ACC112 (cell line): Measurements from ENCODE around the gene CCDC60.

ENCODE experiments used
- H2AFZ ChIP-seq: fragments of 200-600 bp; sonication (generic); one replicate; pipeline ENCODE4 v1.6.0; 2017; ENCODE audit warnings: antibody characterized with exemption, low read length; ENCODE audit not compliant: unreplicated experiment
- H3K27ac ChIP-seq: fragments of 200-600 bp; sonication (generic); 2 replicates; pipeline ENCODE4 v1.5.1; 2014; ENCODE audit warnings: low read depth, mild to moderate bottlenecking, antibody characterized with exemption, low read length, moderate library complexity
- H3K27me3 ChIP-seq: fragments of 200-600 bp; sonication (generic); 2 replicates; pipeline ENCODE4 v1.6.1; 2014; ENCODE audit warnings: mild to moderate bottlenecking, antibody characterized with exemption, low read length, moderate library complexity, mixed read lengths; ENCODE audit not compliant: insufficient read depth
- H3K36me3 ChIP-seq: fragments of 200-600 bp; sonication (generic); 2 replicates; pipeline ENCODE4 v1.6.1; 2016; ENCODE audit warnings: mild to moderate bottlenecking, antibody characterized with exemption, low read length, moderate library complexity, mixed read lengths; ENCODE audit not compliant: insufficient read depth
- H3K4me1 ChIP-seq: fragments of 200-600 bp; sonication (generic); one replicate; pipeline ENCODE4 v1.6.1; 2016; ENCODE audit warnings: low read length, mixed read lengths; ENCODE audit not compliant: insufficient read depth, unreplicated experiment, control insufficient read depth
- H3K4me3 ChIP-seq: fragments of 200-600 bp; sonication (generic); 2 replicates; pipeline ENCODE4 v1.5.1; 2014; ENCODE audit warnings: mild to moderate bottlenecking, low read depth, low read length
- H3K79me2 ChIP-seq: fragments of 200-600 bp; sonication (generic); one replicate; pipeline ENCODE4 v1.6.0; 2016; ENCODE audit warnings: low read length; ENCODE audit not compliant: control insufficient read depth, unreplicated experiment, insufficient read depth

Gene CCDC60

DNA sequence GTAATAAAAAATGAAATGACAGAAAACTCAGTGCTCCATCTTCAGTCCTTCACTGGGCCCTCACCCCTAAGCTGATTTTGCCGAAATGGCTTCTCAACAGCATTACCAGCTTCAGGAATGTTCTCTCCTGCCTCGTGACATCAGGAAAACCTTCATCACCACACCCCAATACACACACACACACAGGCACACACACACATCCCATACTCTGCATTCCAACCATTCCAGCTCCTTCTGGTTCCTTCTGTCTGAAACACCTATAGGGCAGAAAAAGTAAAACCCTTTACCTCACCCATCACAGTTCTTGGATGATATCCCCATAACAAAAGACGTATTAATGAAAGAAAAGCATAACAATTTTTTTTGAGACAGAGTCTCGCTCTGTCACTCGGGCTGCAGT, 75.9 kb downstream of the CCDC60 start:
- H2AFZ ChIP-seq, result no peak overlapping the region
- H3K27ac ChIP-seq, result no peak overlapping the region
- no peaks in the 10 kb centered on the region for H3K79me2 ChIP-seq
- H3K36me3 ChIP-seq, result no peaks in the 10 kb centered on the region
- H3K27me3 ChIP-seq, result peaks cover 35% of the 10 kb centered on the region
- no peaks in the 10 kb centered on the region for H3K4me1 ChIP-seq
- H3K4me3 ChIP-seq, result no peak overlapping the region

DNA sequence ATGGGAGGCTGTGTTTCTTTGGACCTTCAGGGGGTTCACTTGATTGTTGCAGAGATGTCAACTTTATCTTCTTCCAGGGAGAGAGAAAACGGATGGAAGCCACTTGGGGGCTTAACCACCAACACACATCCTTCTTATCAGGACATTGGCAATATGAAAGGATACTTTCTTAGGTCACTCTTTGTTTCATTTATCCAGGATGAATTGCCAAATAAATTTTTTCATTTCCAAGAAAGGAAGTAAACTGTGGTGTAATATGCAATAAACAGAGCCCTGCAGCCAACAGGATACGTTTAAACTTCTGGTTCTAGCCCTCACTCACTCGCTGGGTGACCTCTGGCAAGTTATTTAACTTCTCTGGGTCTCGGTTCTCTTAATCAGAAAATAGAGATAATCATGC, 77.8 kb downstream of the CCDC60 start:
- Histone ChIP-seq H2AFZ (no peak overlapping the region), H3K27me3 (peaks cover 37% of the 10 kb centered on the region), H3K27ac (no peak overlapping the region), H3K4me1 (no peaks in the 10 kb centered on the region), H3K36me3 (no peaks in the 10 kb centered on the region), H3K4me3 (no peak overlapping the region), H3K79me2 (no peaks in the 10 kb centered on the region)

DNA sequence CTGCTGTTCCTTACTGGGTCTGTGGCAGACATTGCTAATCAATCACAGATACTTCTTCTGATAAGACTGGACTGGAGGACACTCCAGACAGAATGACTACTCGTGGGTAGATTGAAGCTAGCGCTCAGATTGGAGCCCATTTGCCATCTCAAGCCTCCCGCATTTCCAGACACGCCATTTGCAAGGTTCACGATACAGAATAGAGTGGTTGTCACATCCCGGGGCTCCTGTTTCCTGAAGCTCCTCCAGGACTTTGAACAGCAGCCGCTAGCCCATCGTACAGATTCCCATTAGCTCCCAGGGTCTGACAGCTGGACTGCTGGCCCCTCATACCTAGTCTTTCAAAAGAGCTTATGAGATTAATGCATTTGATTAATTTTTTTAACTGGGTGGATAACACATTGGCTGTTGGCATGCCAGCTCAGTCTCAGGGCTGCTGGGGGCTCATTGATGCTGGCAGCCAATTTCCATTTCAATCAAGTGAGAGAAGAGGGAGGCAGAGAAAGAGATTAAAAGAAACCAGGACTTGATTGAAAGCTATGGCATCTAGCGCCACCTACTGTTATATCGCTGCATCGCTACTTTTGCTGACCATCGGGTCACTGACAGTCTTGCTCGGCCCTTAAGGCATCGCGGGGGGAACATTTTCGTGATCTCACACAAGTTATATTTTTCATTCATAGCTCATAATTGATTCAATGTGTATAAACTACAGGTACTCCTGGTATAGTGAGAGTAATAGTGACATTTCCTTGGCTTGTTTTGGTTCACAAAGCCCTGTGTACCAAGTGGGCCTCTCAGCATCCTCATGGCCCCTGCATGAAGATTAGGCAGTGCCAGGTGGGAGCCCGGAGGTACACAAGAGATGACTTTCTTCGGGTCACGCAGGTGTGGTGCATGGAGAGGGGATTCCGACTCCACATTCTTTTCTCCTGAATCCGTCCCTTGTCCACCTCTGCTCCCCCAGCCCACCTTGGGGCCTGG, 78.6 kb downstream of the CCDC60 start:
- H3K79me2 ChIP-seq, result no peaks in the 10 kb centered on the region
- H3K27me3 ChIP-seq, result peaks cover 39% of the 10 kb centered on the region
- no peaks in the 10 kb centered on the region for H3K36me3 ChIP-seq
- H3K4me1 ChIP-seq, result no peaks in the 10 kb centered on the region
- no peak overlapping the region for H3K4me3 ChIP-seq
- H2AFZ ChIP-seq, result no peak overlapping the region
- no peak overlapping the region for H3K27ac ChIP-seq

DNA sequence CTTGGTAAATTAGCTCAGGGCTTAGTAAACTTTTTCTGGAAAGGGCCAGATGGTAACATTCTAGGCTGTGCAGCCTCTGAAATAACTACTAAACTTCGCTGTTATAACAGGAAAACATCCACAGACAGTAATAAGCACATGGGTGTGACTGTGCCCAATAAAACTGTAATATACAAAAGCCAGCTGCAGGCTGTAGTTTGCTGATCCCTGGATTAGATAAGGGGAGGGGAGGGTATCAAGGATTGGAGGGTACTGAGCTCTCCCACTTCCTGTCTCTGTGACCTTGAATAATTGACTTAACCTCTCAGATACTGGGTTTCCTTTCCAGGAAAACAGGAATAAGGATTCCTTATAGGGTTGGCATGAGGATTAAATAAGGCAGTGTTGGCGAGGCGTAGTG, 81.2 kb downstream of the CCDC60 start:
- Histone ChIP-seq H3K27me3 (peaks cover 35% of the 10 kb centered on the region), H2AFZ (no peak overlapping the region), H3K79me2 (no peaks in the 10 kb centered on the region), H3K4me3 (no peak overlapping the region), H3K4me1 (no peaks in the 10 kb centered on the region), H3K27ac (no peak overlapping the region), H3K36me3 (no peaks in the 10 kb centered on the region)

DNA sequence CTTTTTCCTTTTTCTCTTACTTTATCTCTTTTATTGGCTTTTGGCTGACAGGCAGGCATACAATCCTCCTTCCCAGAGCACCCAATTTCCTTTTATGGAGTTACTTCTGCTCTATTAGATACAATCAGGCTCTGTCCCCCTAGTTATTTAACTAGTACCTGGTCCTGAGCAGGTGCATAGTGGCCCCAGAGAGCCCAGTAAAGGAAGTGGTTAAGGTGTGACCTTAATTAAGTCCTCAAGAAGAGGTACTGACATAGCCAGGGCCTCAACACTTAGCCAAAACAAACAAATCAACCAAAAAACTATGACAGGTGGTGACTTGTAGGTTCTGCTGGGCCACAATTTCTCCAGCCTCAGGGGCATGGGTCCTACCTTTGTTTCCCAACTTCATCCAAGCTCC, 82.9 kb downstream of the CCDC60 start:
- no peak overlapping the region for H3K4me3 ChIP-seq
- H3K4me1 ChIP-seq, result no peaks in the 10 kb centered on the region
- no peaks in the 10 kb centered on the region for H3K36me3 ChIP-seq
- H3K27ac ChIP-seq, result no peak overlapping the region
- H2AFZ ChIP-seq, result no peak overlapping the region
- no peaks in the 10 kb centered on the region for H3K79me2 ChIP-seq
- H3K27me3 ChIP-seq, result peaks cover 20% of the 10 kb centered on the region; the same call in 1 of the 2 replicates

DNA sequence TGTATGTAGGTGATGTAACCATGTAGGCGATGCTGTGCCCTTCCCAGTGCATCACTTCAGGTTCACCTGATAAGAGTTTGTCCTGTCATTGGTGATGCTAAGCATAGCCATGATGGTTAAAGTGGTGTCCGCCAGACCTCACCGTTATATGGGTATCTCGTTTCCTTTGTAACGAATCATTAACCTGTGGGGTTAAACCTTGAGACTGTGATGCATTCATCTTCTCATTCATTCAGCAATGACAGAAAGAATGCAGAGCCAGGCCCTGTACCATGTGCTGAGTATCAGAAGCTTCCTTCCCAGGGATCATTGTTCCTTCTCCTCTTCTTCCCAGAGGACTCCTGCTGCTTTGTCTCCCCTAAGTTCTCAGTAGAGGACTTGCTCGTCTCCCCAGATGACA, 84.9 kb downstream of the CCDC60 start:
- H3K36me3 ChIP-seq, result no peaks in the 10 kb centered on the region
- no peaks in the 10 kb centered on the region for H3K79me2 ChIP-seq
- H3K27ac ChIP-seq, result no peak overlapping the region
- no peak overlapping the region for H3K4me3 ChIP-seq
- H3K27me3 ChIP-seq, result peaks cover 19% of the 10 kb centered on the region; the same call in 1 of the 2 replicates
- no peaks in the 10 kb centered on the region for H3K4me1 ChIP-seq
- no peak overlapping the region for H2AFZ ChIP-seq

DNA sequence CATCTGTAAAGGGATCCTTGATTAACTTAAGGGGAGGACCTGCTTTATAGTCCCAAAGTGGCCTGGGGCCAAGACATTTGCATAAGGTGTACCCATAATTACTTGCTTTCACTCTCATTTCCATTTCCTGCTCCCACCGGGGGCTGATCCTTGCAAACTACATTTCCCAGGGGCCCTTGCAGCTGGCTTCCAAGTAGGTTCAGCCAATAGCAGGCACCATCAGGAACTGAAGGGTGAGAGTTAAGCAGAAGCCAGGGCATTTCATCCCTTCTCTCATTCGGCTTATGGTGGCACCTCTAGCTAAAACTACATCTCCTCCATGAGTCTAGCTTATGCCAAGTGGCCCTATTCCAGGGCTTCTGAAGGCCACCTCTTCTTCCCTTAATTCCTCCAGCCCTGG, 88.8 kb downstream of the CCDC60 start:
- Histone ChIP-seq H3K27me3 (peaks cover 9% of the 10 kb centered on the region; the same call in 1 of the 2 replicates), H2AFZ (no peak overlapping the region)

DNA sequence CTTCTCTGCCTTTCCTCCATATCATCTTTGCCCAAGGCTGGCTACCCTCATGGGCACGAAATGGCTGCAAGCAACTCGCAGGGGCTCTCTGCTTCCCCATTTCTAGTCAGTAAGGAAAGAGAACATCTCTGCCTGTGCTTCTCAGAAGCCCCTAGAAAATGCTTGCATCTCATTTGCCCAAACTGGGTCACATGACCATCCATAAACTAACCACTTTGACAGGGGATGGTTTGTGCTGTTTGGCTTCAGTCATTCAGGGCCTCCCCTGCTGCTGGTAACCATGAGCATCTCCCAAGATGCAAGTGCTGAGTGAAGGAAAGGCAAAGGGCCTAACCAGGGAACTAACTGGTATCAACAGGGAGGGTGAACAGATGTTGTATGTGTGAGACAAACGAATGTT, 91.1 kb downstream of the CCDC60 start:
- Histone ChIP-seq H3K27me3 (peaks cover 5% of the 10 kb centered on the region; the same call in 1 of the 2 replicates), H2AFZ (no peak overlapping the region), H3K36me3 (no peaks in the 10 kb centered on the region), H3K79me2 (no peaks in the 10 kb centered on the region), H3K4me1 (no peaks in the 10 kb centered on the region), H3K27ac (no peak overlapping the region), H3K4me3 (no peak overlapping the region)

More for the DNA sequence above, 88.8 kb downstream of the CCDC60 start:
- H3K27ac ChIP-seq, result no peak overlapping the region
- H3K4me3 ChIP-seq, result no peak overlapping the region
- no peaks in the 10 kb centered on the region for H3K36me3 ChIP-seq
- H3K4me1 ChIP-seq, result no peaks in the 10 kb centered on the region
- H3K79me2 ChIP-seq, result no peaks in the 10 kb centered on the region

DNA sequence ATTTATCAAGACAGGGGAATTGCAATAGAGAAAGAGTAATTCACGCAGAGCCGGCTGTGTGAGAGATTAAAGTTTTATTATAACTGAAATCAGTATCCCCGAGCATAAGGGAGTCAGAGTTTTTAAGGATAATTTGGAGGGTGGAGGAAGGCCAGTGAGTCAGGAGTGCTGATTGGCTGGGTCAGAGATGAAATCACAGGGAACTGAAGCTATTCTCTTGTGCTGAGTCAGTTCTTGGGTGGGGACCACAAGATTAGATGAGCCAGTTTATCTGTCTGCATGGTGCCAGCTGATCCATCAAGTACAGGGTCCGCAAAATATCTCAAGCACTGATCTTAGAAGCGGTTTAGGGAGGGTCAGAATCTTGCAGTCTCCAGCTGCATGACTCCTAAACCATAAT, 96.6 kb downstream of the CCDC60 start:
- Histone ChIP-seq H3K4me3 (no peak overlapping the region), H3K27me3 (no peaks in the 10 kb centered on the region), H2AFZ (no peak overlapping the region), H3K4me1 (no peaks in the 10 kb centered on the region), H3K36me3 (no peaks in the 10 kb centered on the region), H3K27ac (no peak overlapping the region), H3K79me2 (no peaks in the 10 kb centered on the region)

DNA sequence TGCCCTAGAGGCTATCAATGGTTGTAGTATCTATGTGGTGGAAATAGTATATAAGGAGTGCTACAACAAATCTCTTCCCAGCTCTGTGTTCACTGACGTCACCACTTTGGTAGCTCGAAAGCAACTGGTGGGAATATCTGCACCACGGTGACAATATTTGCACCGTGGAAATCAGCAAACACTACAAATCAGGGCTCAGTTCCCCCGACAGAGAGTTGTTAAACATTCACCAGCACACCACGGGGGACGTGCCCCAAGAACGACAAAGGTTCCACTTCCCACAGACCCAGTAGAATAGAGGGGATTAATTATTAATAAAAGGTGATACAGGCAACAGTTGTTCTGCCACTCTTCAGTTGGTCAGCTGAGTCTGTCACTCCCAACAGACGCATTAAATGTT, 98.4 kb downstream of the CCDC60 start:
- no peak overlapping the region for H2AFZ ChIP-seq
- H3K36me3 ChIP-seq, result no peaks in the 10 kb centered on the region
- H3K27ac ChIP-seq, result no peak overlapping the region
- no peaks in the 10 kb centered on the region for H3K4me1 ChIP-seq
- H3K79me2 ChIP-seq, result no peaks in the 10 kb centered on the region
- no peak overlapping the region for H3K4me3 ChIP-seq
- H3K27me3 ChIP-seq, result no peaks in the 10 kb centered on the region

DNA sequence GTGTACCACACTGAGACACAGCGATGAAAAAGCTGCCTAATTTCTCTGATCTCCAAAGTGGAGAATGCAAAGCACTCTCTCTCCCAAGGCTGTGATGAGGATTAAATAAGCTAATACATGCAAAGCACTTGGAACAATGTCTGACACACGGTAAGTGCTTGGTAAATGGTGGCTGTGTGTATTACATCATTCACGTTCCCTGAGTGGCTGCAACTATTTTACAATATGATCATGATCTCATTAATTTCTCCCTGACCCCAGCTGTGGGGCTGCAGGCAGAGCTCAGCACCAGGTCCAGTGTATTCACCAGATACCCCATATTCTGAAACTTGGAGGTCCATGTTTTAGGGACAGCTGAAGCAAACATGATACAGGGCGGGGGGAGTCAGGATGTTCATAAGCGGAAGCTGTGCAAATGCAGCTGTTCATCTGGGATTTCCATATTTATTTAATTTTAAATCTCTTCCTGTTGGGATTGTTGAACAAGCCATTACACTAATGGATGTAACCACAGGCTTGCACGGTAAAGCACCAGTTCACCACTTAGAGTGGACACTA, 106.4 kb downstream of the CCDC60 start:
- H3K4me1 ChIP-seq, result no peaks in the 10 kb centered on the region
- no peak overlapping the region for H3K4me3 ChIP-seq
- H3K36me3 ChIP-seq, result no peaks in the 10 kb centered on the region
- H3K27ac ChIP-seq, result no peak overlapping the region
- H3K79me2 ChIP-seq, result no peaks in the 10 kb centered on the region
- no peak overlapping the region for H2AFZ ChIP-seq
- H3K27me3 ChIP-seq, result peaks cover 4% of the 10 kb centered on the region; the same call in 1 of the 2 replicates
